ENCODE results near the gene MYO1G.
"Not testable (repeated sequence)": the region's sequence is repeated elsewhere in the genome, so short reads cannot be mapped to it uniquely, and the experiment has no call there.

MYO1G gene

GRCh38 chr7:44978511-44979366, at the start of gene MYO1G:
MYO1G (minus strand) TSS chr7:44979015; CDS start chr7:44978961, 54 bp downstream.
- DNase-seq (ENCODE audit: low spot score) = peak; percentile 87

- no peak for DNase-seq (ENCODE audit: low spot score)
Measured at GRCh38 chr7:45028138-45028919, 49.5 kb upstream of the MYO1G start.

GRCh38 chr7:45027774-45028114, 48.9 kb upstream of the MYO1G start:
- DNase-seq (ENCODE audit: low spot score) = no peak

- peak; percentile 68 for DNase-seq (ENCODE audit: low spot score)
Measured at GRCh38 chr7:45026984-45027773, 48.4 kb upstream of the MYO1G start.

GRCh38 chr7:45026013-45026412, 47.2 kb upstream of the MYO1G start:
- DNase-seq (ENCODE audit: low spot score) = no peak

GRCh38 chr7:45025473-45025872, 46.7 kb upstream of the MYO1G start:
- DNase-seq (ENCODE audit: low spot score) = not testable (repeated sequence)

GRCh38 chr7:45024126-45024744, 45.4 kb upstream of the MYO1G start:
- no peak for DNase-seq (ENCODE audit: low spot score)

GRCh38 chr7:45021604-45022296, 42.9 kb upstream of the MYO1G start:
- DNase-seq (ENCODE audit: low spot score) = no peak

- DNase-seq (ENCODE audit: low spot score) = no peak
Measured at GRCh38 chr7:45020915-45021314, 42.1 kb upstream of the MYO1G start.

GRCh38 chr7:45017253-45017652, 38.4 kb upstream of the MYO1G start:
- DNase-seq (ENCODE audit: low spot score) = no peak

GRCh38 chr7:45015313-45015712, 36.5 kb upstream of the MYO1G start:
- no peak for DNase-seq (ENCODE audit: low spot score)

GRCh38 chr7:45013465-45013967, 34.7 kb upstream of the MYO1G start:
- no peak for DNase-seq (ENCODE audit: low spot score)

GRCh38 chr7:45007571-45008328, 28.9 kb upstream of the MYO1G start:
- DNase-seq (ENCODE audit: low spot score) = no peak

GRCh38 chr7:45007106-45007505, 28.3 kb upstream of the MYO1G start:
- DNase-seq (ENCODE audit: low spot score) = no peak

GRCh38 chr7:45003789-45004188, 25.0 kb upstream of the MYO1G start:
- DNase-seq (ENCODE audit: low spot score) = no peak

- no peak for DNase-seq (ENCODE audit: low spot score)
Measured at GRCh38 chr7:45001826-45002225, 23.0 kb upstream of the MYO1G start.

- peak; percentile 83 for DNase-seq (ENCODE audit: low spot score)
Measured at GRCh38 chr7:45001138-45001694, 22.4 kb upstream of the MYO1G start.

GRCh38 chr7:45000093-45001032, 21.5 kb upstream of the MYO1G start, which contains the start of gene CCM2:
CCM2 (plus strand) TSS chr7:45000201; CDS start chr7:45000334, 133 bp downstream.
- no peak for DNase-seq (ENCODE audit: low spot score)
